GM19240 (cell line): ENCODE results near the gene CLIP4.

Experiments
- DNase-seq: peaks from one replicate; pipeline ENCODE4 v3.0.0; 2011; ENCODE audit warnings: low spot score; ENCODE audit not compliant: insufficient read length

Gene CLIP4

GRCh38 chr2:29218550-29219125 is 103.4 kb downstream of the CLIP4 start:
- no peak for DNase-seq

- DNase-seq = no peak
Measured at GRCh38 chr2:29219374-29219773, 104.2 kb downstream of the CLIP4 start.

- DNase-seq = no peak
Measured at GRCh38 chr2:29220506-29221270, 105.5 kb downstream of the CLIP4 start.

GRCh38 chr2:29222381-29223179 is 107.4 kb downstream of the CLIP4 start:
- no peak for DNase-seq

GRCh38 chr2:29223257-29223656 is 108.0 kb downstream of the CLIP4 start:
- no peak for DNase-seq

- no peak for DNase-seq
Measured at GRCh38 chr2:29223851-29224692, 108.9 kb downstream of the CLIP4 start.

GRCh38 chr2:29224693-29225551 is 109.7 kb downstream of the CLIP4 start:
- DNase-seq = no peak

- no peak for DNase-seq
Measured at GRCh38 chr2:29225814-29226213, 110.6 kb downstream of the CLIP4 start.

- DNase-seq = no peak
Measured at GRCh38 chr2:29226375-29226774, 111.2 kb downstream of the CLIP4 start.

GRCh38 chr2:29226808-29227207 is 111.6 kb downstream of the CLIP4 start:
- no peak for DNase-seq

- no peak for DNase-seq
Measured at GRCh38 chr2:29227935-29228675, 112.9 kb downstream of the CLIP4 start.

GRCh38 chr2:29228947-29229346 is 113.7 kb downstream of the CLIP4 start:
- no peak for DNase-seq

GRCh38 chr2:29229640-29230039 is 114.4 kb downstream of the CLIP4 start:
- DNase-seq = no peak

GRCh38 chr2:29232041-29232440 is 116.8 kb downstream of the CLIP4 start:
- DNase-seq = no peak

- DNase-seq = no peak
Measured at GRCh38 chr2:29233428-29233827, 118.2 kb downstream of the CLIP4 start.

GRCh38 chr2:29235411-29235810 is 120.2 kb downstream of the CLIP4 start:
- DNase-seq = no peak

GRCh38 chr2:29236074-29236473 is 120.9 kb downstream of the CLIP4 start:
- no peak for DNase-seq

- DNase-seq = no peak
Measured at GRCh38 chr2:29238497-29238896, 123.3 kb downstream of the CLIP4 start.
